HepG2 (cell line): ENCODE data around the gene ALG3. TPM values are rescaled to one million over a fixed set of nuclear protein-coding genes. Genes with fewer than 3 reads are reported as not detected.

ENCODE experiments used
- DNMT3B ChIP-seq: conservative IDR thresholded peaks from 2 replicates; pipeline ENCODE4 v1.6.1; 2016; ENCODE audit warnings: missing biosample characterization, control low read depth
- HIVEP1 ChIP-seq: sonication (generic); formaldehyde crosslinking; IDR thresholded peaks from 2 replicates; pipeline ENCODE4 v1.4.0; 2020; ENCODE audit warnings: mild to moderate bottlenecking, missing genetic modification reagents
- IKZF1 ChIP-seq: fragments of 450-650 bp; IDR thresholded peaks from 2 replicates; pipeline ENCODE4 v1.7.1; 2016
- KAT8 ChIP-seq: IDR thresholded peaks from 2 replicates; pipeline ENCODE4 v1.6.1; 2016; ENCODE audit warnings: missing genetic modification reagents, missing compliant biosample characterization
- PLRG1 ChIP-seq: fragments of 450-650 bp; conservative IDR thresholded peaks from 2 replicates; pipeline ENCODE4 v1.6.1; 2016
- TBX3 ChIP-seq: fragments of 450-650 bp; IDR thresholded peaks from 2 replicates; pipeline ENCODE4 v1.6.1; 2017; ENCODE audit warnings: antibody characterized with exemption, mild to moderate bottlenecking, inconsistent platforms, borderline replicate concordance
- ZEB1 ChIP-seq: IDR thresholded peaks from 2 replicates; pipeline ENCODE4 v1.6.1; 2012; ENCODE audit warnings: mild to moderate bottlenecking, low read depth, inconsistent platforms; ENCODE audit not compliant: insufficient replicate concordance
- ZFAT ChIP-seq: sonication (generic); formaldehyde crosslinking; conservative IDR thresholded peaks from 2 replicates; pipeline ENCODE4 v1.8.1; 2023; ENCODE audit warnings: missing genetic modification reagents, inconsistent platforms
- ZFP36L1 ChIP-seq: sonication (generic); formaldehyde crosslinking; IDR thresholded peaks from 2 replicates; pipeline ENCODE4 v1.8.0; 2022; ENCODE audit warnings: mild to moderate bottlenecking, missing genetic modification reagents, moderate library complexity
- polyA plus RNA-seq, 8 experiments: library from polyadenylated mRNA; depleted of rRNA in 3 of 8; stranded (reverse) in 7 of 8; unstranded in 1 of 8; fragments of >200 nt; fragmentation: Illumina TruSeq in 4 of 8; extraction: Trizol in 4 of 8; gene quantifications; 2 replicates each; pipeline versions ENCODE4 v1.2.1 to v1.2.3, GENCODE V29; 2011 to 2016; ENCODE audit warnings: low read depth in 4 of 8, missing spikeins in 1 of 8, mixed read lengths in 1 of 8; ENCODE audit not compliant: insufficient read depth in 1 of 8
- total RNA-seq, 5 experiments: library from RNA; depleted of rRNA; stranded (reverse); fragments of >200 nt; fragmentation: Illumina TruSeq; extraction: Trizol; gene quantifications; 2 replicates each; pipeline ENCODE4 v1.2.3, GENCODE V29; 2016; ENCODE audit warnings: low read depth in 1 of 5
- TF ChIP-seq, protein P1 (sequence below): sonication (generic); formaldehyde crosslinking; IDR thresholded peaks from 2 replicates; pipeline ENCODE4 v1.5.1; 2020; ENCODE audit warnings: mild to moderate bottlenecking, missing genetic modification reagents, borderline replicate concordance
- TF ChIP-seq, protein P2 (sequence below): sonication (generic); formaldehyde crosslinking; IDR thresholded peaks from 2 replicates; pipeline ENCODE4 v1.5.0; 2020; ENCODE audit warnings: missing genetic modification reagents
- TF ChIP-seq, protein P3 (sequence below): sonication (generic); formaldehyde crosslinking; IDR thresholded peaks from 2 replicates; pipeline ENCODE4 v1.8.0; 2022; ENCODE audit warnings: missing genetic modification reagents, mild to moderate bottlenecking, moderate library complexity, borderline replicate concordance
- TF ChIP-seq, protein P4 (sequence below): fragments of 450-650 bp; IDR thresholded peaks from 2 replicates; pipeline ENCODE4 v1.6.1; 2017; ENCODE audit warnings: mild to moderate bottlenecking
- TF ChIP-seq, protein P5 (sequence below): sonication (generic); formaldehyde crosslinking; IDR thresholded peaks from 2 replicates; pipeline ENCODE4 v1.4.0; 2020; ENCODE audit warnings: missing genetic modification reagents

ALG3 gene
- total and polyA plus RNA-seq, 2 of the 13 experiments (the other 11 are each of a cell fraction or from before 2014, with no cell fraction given), result 46.6 to 57.1 TPM

DNA sequence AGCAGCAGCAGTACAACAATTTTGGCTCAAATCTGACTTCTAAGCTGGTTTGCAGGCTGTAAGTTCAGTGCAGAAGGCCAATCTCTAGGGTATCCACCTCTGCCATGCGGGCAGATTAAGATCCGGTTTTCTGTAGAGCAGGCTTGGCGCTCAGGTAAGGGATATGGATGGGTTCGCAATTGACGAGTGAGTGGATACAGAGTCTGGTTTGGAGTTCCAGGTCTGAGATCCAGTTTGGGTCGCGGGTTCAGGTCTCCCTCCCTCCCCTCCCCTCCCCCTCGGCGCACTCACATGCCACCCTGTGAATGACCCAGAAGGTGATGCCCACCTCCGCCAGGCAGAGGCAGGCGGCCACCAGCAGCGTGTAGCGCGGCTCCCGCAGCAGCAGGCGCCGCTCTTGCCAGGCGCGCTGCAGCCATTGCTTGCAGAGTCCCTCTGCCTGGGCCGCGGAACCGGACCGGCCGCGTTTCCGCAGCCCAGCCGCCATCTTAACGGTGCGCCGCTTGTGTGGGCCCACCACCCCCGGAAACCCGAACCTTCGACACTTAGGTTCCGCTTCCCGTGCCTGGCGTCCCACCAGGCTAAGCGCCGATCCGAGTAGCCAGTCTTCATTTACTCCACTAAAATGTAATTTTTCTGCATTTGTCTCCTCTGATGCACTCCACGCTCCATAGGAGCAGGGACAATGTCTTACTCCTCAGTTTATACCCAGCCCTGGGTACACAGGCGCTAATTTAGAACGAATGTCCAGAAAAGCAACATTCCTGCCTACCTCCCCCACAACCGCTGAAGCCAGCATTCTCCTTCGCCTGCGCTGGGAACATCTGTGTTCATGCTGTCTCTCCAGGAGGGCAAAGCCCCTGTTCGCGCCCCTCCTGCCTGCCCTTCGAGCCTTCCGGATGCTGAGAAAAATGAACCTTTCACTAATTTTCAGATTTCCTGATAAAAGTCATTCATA lies at the start of gene ALG3 (continued):
- TF ChIP-seq, protein P1, sequence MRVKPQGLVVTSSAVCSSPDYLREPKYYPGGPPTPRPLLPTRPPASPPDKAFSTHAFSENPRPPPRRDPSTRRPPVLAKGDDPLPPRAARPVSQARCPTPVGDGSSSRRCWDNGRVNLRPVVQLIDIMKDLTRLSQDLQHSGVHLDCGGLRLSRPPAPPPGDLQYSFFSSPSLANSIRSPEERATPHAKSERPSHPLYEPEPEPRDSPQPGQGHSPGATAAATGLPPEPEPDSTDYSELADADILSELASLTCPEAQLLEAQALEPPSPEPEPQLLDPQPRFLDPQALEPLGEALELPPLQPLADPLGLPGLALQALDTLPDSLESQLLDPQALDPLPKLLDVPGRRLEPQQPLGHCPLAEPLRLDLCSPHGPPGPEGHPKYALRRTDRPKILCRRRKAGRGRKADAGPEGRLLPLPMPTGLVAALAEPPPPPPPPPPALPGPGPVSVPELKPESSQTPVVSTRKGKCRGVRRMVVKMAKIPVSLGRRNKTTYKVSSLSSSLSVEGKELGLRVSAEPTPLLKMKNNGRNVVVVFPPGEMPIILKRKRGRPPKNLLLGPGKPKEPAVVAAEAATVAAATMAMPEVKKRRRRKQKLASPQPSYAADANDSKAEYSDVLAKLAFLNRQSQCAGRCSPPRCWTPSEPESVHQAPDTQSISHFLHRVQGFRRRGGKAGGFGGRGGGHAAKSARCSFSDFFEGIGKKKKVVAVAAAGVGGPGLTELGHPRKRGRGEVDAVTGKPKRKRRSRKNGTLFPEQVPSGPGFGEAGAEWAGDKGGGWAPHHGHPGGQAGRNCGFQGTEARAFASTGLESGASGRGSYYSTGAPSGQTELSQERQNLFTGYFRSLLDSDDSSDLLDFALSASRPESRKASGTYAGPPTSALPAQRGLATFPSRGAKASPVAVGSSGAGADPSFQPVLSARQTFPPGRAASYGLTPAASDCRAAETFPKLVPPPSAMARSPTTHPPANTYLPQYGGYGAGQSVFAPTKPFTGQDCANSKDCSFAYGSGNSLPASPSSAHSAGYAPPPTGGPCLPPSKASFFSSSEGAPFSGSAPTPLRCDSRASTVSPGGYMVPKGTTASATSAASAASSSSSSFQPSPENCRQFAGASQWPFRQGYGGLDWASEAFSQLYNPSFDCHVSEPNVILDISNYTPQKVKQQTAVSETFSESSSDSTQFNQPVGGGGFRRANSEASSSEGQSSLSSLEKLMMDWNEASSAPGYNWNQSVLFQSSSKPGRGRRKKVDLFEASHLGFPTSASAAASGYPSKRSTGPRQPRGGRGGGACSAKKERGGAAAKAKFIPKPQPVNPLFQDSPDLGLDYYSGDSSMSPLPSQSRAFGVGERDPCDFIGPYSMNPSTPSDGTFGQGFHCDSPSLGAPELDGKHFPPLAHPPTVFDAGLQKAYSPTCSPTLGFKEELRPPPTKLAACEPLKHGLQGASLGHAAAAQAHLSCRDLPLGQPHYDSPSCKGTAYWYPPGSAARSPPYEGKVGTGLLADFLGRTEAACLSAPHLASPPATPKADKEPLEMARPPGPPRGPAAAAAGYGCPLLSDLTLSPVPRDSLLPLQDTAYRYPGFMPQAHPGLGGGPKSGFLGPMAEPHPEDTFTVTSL (CRISPR knock-in tag), result no peak
- TF ChIP-seq, protein P2, sequence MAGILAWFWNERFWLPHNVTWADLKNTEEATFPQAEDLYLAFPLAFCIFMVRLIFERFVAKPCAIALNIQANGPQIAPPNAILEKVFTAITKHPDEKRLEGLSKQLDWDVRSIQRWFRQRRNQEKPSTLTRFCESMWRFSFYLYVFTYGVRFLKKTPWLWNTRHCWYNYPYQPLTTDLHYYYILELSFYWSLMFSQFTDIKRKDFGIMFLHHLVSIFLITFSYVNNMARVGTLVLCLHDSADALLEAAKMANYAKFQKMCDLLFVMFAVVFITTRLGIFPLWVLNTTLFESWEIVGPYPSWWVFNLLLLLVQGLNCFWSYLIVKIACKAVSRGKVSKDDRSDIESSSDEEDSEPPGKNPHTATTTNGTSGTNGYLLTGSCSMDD, result no peak
- TF ChIP-seq, protein P3, sequence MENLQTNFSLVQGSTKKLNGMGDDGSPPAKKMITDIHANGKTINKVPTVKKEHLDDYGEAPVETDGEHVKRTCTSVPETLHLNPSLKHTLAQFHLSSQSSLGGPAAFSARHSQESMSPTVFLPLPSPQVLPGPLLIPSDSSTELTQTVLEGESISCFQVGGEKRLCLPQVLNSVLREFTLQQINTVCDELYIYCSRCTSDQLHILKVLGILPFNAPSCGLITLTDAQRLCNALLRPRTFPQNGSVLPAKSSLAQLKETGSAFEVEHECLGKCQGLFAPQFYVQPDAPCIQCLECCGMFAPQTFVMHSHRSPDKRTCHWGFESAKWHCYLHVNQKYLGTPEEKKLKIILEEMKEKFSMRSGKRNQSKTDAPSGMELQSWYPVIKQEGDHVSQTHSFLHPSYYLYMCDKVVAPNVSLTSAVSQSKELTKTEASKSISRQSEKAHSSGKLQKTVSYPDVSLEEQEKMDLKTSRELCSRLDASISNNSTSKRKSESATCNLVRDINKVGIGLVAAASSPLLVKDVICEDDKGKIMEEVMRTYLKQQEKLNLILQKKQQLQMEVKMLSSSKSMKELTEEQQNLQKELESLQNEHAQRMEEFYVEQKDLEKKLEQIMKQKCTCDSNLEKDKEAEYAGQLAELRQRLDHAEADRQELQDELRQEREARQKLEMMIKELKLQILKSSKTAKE (CRISPR knock-in tag), result no peak
- TF ChIP-seq PLRG1, result no peak
- no peak for TF ChIP-seq DNMT3B (CRISPR knock-in tag)
- TF ChIP-seq KAT8 (CRISPR knock-in tag), result peak; percentile 81
- TF ChIP-seq IKZF1, result no peak
- TF ChIP-seq, protein P4, sequence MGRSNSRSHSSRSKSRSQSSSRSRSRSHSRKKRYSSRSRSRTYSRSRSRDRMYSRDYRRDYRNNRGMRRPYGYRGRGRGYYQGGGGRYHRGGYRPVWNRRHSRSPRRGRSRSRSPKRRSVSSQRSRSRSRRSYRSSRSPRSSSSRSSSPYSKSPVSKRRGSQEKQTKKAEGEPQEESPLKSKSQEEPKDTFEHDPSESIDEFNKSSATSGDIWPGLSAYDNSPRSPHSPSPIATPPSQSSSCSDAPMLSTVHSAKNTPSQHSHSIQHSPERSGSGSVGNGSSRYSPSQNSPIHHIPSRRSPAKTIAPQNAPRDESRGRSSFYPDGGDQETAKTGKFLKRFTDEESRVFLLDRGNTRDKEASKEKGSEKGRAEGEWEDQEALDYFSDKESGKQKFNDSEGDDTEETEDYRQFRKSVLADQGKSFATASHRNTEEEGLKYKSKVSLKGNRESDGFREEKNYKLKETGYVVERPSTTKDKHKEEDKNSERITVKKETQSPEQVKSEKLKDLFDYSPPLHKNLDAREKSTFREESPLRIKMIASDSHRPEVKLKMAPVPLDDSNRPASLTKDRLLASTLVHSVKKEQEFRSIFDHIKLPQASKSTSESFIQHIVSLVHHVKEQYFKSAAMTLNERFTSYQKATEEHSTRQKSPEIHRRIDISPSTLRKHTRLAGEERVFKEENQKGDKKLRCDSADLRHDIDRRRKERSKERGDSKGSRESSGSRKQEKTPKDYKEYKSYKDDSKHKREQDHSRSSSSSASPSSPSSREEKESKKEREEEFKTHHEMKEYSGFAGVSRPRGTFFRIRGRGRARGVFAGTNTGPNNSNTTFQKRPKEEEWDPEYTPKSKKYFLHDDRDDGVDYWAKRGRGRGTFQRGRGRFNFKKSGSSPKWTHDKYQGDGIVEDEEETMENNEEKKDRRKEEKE, result no peak
- no peak for TF ChIP-seq ZFAT (CRISPR knock-in tag)
- no peak for TF ChIP-seq TBX3
- TF ChIP-seq HIVEP1, result peak; percentile 26; the same call in 1 of the 2 replicates
- TF ChIP-seq, protein P5, sequence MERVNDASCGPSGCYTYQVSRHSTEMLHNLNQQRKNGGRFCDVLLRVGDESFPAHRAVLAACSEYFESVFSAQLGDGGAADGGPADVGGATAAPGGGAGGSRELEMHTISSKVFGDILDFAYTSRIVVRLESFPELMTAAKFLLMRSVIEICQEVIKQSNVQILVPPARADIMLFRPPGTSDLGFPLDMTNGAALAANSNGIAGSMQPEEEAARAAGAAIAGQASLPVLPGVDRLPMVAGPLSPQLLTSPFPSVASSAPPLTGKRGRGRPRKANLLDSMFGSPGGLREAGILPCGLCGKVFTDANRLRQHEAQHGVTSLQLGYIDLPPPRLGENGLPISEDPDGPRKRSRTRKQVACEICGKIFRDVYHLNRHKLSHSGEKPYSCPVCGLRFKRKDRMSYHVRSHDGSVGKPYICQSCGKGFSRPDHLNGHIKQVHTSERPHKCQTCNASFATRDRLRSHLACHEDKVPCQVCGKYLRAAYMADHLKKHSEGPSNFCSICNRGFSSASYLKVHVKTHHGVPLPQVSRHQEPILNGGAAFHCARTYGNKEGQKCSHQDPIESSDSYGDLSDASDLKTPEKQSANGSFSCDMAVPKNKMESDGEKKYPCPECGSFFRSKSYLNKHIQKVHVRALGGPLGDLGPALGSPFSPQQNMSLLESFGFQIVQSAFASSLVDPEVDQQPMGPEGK, result peak; percentile 65
- TF ChIP-seq ZFP36L1 (CRISPR knock-in tag), result no peak; the same call in 1 of the 2 replicates
- TF ChIP-seq ZEB1, result peak; percentile 7
